GM12864 (cell line): ENCODE data around the gene BEND5.
A peak's percentile ranks its signal among the peaks of the same experiment; 100 is the strongest.

Source experiments
- DNase-seq: peaks from one replicate; pipeline ENCODE4 v3.0.0-alpha.2; 2011; ENCODE audit warnings: low read depth
- H3K4me3 ChIP-seq: 2 replicates; pipeline ENCODE4 v1.5.1; 2011; ENCODE audit warnings: mild to moderate bottlenecking, low read depth, low read length, control low read depth
- TF ChIP-seq, protein P1 (sequence below): IDR thresholded peaks from 2 replicates; pipeline ENCODE4 v1.5.1; 2011; ENCODE audit warnings: low read depth, mild to moderate bottlenecking, moderate library complexity, low read length, control low read depth, inconsistent platforms; ENCODE audit errors: missing control alignments

BEND5 gene

DNA sequence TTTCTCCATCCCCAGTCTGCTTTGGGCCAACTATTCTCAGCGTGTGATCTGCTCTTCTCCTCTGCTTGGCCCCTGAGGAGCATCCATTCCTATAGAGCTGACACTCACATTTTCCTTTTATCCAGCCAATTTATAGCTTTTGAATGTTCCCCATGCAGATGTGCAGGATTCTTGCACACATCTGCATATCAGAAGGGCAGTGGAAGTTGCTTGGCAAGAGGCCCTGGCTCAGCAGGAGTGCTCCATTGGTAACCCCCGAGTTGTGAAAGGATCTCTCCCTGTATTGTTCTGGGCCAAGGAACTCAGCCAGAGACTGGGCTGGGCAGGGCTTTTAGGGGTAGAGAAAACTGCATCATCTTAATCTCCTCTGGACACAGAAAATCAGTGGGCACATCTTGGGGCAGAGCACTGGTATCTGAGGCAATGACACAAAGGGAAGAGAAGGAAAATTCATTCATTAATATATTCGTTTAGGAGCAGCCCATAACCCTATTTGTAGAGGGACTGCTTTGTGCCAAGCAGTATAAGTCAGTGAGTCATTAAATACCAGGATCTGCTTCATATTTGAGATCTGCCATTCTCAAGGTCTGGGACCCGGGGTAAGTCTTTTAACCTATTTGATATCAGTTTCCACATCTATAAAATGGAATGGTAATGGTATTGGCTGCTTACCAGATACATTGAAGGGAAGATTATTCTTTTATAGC, 31.0 kb upstream of the BEND5 start:
- DNase-seq, result no peak
- no peak overlapping the region for H3K4me3 ChIP-seq
- TF ChIP-seq, protein P1, sequence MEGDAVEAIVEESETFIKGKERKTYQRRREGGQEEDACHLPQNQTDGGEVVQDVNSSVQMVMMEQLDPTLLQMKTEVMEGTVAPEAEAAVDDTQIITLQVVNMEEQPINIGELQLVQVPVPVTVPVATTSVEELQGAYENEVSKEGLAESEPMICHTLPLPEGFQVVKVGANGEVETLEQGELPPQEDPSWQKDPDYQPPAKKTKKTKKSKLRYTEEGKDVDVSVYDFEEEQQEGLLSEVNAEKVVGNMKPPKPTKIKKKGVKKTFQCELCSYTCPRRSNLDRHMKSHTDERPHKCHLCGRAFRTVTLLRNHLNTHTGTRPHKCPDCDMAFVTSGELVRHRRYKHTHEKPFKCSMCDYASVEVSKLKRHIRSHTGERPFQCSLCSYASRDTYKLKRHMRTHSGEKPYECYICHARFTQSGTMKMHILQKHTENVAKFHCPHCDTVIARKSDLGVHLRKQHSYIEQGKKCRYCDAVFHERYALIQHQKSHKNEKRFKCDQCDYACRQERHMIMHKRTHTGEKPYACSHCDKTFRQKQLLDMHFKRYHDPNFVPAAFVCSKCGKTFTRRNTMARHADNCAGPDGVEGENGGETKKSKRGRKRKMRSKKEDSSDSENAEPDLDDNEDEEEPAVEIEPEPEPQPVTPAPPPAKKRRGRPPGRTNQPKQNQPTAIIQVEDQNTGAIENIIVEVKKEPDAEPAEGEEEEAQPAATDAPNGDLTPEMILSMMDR, result no peak

DNA sequence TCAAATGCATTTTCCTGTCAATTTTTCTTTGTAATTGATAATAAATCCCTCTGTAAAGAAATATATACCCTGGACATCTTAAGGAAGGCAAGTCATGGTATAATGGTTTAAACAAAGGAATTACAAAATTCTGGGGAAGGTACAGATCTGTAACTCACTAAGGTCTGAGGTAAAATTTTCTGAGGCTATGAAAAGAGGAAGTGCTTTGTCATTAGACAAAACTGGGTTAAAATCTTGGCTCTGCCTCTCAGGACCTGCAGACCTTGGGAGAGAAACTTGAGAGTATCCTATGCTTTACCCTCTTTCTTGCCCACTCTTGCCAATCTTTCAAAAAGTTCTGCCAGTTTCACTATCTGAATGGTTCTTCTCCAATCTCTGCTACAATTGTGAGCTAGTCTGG, 26.8 kb upstream of the BEND5 start:
- DNase-seq, result no peak
- H3K4me3 ChIP-seq, result no peak overlapping the region
- TF ChIP-seq, protein P1, result no peak

DNA sequence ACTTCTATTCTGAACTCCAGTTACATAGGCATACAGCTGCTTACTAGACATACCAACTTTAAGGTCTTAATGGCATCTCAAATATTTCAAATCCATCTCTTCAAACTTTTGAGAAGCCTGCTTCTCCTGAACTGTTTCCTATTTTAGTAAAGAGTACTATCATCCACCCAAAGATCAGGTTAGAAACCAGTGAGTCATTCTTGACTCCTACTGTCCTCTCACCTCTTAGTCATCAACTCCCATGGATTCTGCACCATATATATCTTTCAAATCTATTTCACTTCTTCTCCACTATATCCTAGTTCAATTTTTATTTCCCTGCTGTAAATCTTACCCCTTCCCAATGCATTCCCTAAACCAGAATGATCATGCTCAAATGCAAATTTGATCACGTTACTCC, 18.1 kb upstream of the BEND5 start:
- no peak for DNase-seq
- no peak overlapping the region for H3K4me3 ChIP-seq
- TF ChIP-seq, protein P1, result no peak

DNA sequence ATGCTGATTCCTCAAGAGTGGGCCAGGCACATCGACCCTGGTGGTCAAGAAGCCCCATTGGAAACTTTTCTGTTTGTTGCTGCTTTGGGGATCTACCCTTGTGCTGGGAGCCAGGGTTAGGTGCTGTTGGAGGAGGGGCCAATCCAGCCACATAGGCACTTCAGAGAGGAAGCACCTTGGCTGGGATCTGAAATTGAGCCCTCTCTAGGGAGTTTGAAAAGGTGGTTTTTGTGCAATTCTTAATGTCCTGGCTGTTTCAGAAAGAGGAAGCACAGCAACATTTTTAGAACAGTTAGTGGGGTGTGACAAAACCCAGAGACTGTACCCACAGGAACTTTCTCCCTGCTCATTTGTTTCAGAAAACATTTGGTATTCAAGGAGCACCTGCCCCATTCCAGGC, 17.2 kb upstream of the BEND5 start:
- TF ChIP-seq, protein P1, result no peak
- peak; percentile 25 for DNase-seq
- H3K4me3 ChIP-seq, result no peak overlapping the region

DNA sequence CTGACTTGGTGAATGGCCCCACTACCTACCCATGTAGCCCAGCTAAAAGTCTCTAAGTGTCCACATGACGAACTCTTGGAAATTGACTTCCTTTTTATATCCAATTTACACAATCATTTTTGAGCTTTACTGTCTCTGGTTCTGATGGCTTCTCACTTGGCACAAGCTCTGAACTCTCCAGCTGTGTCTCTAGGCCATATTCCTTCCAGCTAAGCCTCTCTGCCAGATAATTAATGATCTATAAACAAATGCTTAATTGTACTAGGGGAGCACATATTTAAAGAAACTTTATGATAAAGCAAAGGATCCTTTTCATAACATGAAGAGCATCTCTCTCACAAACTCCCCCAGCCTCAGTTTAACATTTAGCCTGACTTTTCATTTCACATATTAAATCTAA, 16.3 kb upstream of the BEND5 start:
- TF ChIP-seq, protein P1, result no peak

DNA sequence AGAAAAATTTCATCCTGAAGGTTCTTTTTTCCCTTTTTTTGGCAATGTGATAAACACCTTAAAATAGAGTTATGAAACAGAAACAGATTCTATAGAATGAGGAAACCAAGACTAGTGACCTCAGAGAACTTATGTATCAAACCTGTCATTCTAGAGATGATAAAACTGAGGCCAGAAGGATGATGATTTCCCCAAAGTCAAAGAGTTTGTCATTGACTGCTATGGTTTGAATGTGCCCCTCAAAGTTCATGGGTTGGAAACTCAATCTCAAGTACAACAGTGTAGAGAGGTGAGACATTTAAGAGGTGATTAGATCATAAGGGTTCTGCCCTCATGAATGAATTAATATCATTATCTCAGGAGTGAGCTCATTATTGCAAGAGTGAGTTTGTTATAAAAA, 13.7 kb upstream of the BEND5 start:
- TF ChIP-seq, protein P1, result no peak
- no peak for DNase-seq
- no peak overlapping the region for H3K4me3 ChIP-seq

More for the DNA sequence above, 16.3 kb upstream of the BEND5 start:
- no peak for DNase-seq
- H3K4me3 ChIP-seq, result no peak overlapping the region

DNA sequence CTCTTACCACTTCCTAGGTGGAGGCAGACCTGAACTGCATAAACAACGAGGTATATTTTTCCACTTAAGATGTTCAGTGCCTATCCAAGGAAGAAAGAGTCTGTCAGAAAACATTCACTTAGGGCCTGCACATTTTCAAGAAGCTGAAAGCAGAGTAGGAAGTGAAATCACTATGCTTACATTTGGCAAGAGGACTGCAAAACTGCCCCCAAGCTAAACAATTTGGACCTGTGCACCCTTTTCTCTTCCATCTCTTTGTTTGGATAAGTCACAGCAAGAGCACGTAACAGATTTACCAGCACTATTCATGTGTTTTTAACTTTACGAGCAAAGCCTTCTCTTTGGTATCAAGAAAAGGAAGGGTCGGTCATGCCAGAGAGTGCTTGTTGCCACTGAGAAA, 13.2 kb upstream of the BEND5 start:
- no peak overlapping the region for H3K4me3 ChIP-seq
- TF ChIP-seq, protein P1, result no peak
- no peak for DNase-seq
